GM10847 (cell line): ENCODE results near the gene VPS13D.

Source experiments
- POLR2A ChIP-seq: IDR thresholded peaks from 2 replicates; pipeline ENCODE4 v1.6.1; 2011; ENCODE audit not compliant: insufficient read length; ENCODE audit errors: extremely low read depth

Gene VPS13D

DNA sequence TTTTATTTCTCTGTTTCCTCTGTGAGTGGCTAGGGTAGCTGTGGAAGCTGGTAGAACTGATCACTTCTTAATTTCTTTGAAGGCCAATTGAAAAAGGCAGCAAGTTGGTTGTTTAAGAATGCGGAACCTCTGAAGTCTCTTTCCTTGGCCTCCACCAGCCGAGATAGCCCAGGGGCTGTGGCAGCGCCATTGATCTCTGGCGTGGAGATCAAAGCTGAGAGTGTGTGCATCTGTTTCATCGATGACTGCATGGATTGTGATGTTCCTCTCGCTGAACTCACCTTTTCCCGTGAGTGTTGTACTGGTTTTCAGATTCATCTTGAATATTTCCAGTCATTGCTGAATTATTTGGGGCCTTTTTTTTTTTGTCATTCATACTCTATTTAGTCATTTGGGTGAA, 97.7 kb downstream of the VPS13D start:
- no peak for TF ChIP-seq POLR2A

DNA sequence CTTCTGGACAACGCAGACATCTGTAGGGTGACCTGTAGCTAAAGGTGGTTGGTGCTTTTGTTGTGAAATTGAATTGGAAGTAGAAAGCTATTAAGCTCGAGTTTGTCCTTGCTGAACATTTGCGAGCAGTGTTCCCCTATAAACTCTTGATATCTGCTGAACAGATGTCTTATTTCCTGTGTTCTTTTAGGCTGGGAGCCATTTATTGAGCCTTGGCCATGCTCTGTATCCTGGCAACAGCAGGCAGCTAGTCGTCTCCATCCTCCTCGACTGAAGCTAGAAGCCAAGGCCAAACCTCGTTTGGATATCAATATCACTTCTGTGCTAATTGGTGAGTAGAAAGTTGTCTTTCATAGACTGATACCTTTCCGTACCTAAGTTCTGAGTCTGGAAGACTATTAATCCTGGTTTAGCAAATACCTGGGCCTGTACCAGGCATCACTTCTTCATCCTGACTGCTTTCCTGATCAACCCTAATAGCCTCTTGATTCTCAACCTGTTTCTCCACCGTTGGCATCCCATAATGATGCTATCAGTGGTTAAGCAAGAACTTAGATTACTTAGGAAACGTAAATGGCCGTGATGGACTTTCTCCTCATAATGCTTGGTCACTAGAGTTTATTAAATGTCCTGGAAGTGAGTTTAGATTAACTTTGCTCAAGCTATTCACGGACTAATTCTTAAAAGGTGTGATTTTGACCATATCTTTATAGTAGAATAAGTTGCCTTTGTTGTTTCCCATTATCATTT, 103.4 kb downstream of the VPS13D start:
- no peak for TF ChIP-seq POLR2A

DNA sequence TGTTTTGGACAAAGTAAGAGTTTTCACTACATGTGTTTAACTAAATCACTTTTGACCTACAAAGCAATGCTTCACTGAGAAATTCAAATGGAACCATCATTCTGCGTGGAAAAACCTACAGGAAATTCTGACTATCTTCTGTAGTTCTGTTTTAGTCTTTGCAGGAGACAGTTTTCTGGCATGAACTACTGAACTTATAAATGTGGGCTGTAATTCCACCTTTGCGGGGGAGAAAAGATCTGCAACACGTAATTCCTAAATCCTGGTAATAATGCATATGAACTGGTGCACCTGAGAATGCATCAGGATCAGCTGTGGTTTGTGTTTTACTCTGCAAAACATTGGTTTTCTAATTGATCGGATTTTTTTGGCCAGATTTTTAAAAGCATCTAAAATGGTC, 106.0 kb downstream of the VPS13D start:
- TF ChIP-seq POLR2A = no peak

DNA sequence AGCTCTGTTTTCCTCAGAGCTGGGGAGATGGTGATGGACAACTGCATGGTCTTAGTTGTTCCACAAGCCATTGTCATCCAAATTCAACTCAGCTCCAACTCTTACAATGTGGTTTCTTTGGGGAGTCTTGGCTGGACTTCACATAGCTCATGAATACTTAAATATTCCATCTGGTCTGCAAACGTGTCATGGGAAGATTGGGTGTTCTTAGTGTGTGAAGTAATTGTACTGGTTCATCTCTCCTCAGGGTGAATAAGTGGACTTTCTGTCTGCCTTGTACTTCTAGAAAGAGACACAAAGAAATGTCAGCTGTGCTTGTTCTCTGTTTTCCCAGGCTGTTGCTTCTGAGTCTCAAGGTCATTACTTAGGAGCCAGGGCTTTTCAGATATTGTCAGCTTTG, 106.6 kb downstream of the VPS13D start:
- TF ChIP-seq POLR2A = no peak

DNA sequence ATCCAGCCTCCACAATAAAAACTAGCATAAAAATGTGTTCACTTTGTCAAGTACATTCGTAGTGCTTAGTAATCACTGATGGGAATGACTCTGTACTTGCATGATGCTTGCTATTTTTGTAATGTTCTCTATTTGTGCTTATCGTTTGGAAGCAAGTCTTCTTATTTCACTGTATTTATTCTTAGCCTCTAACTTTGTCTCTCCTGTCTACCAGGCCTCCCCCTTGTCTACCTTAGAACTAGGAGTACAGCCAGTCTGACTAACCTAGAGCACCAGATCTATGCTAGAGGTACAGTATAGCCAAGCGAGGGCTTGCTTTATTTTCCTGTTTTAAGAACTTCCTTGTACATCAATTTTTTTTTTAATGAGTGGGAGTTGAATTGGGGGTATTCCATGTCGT, 108.2 kb downstream of the VPS13D start:
- TF ChIP-seq POLR2A = no peak

DNA sequence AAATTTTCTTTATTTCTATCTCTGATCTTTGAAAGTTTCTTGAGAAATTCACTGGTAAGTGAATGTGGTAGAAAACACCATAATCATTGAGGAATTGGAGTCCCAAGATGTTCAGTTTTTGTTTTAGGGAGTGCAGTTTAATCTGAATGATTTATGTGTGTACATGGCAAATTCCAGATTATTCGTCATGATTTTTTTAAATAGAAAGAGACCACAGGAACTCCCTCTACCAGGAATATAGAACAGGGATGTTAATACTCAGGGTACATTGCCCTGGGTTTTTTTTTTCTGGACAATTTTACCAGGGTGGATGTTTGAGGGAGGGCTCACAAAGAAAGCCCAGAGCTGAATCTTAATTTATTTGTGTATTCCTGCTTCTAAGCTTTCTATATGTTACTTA, 109.0 kb downstream of the VPS13D start:
- no peak for TF ChIP-seq POLR2A

DNA sequence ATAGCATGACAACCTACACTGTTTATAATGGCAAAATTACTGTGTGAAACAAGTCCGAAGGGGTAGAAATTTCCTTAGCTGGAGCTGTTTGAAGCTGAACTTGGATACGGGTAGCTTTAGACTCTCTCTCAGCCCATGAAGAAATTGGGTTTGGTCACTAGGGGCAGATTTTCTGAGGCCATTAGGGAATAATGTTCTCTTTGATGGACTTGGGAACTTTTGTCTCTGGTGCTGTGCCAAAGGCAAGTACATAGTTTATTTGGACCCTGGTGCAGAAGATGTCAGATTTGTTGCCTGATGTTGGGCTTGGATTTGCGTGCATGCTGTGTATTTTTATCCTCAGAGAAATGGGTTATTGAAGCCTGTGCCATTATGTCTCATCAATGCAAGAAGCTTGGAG, 109.6 kb downstream of the VPS13D start:
- TF ChIP-seq POLR2A = no peak

DNA sequence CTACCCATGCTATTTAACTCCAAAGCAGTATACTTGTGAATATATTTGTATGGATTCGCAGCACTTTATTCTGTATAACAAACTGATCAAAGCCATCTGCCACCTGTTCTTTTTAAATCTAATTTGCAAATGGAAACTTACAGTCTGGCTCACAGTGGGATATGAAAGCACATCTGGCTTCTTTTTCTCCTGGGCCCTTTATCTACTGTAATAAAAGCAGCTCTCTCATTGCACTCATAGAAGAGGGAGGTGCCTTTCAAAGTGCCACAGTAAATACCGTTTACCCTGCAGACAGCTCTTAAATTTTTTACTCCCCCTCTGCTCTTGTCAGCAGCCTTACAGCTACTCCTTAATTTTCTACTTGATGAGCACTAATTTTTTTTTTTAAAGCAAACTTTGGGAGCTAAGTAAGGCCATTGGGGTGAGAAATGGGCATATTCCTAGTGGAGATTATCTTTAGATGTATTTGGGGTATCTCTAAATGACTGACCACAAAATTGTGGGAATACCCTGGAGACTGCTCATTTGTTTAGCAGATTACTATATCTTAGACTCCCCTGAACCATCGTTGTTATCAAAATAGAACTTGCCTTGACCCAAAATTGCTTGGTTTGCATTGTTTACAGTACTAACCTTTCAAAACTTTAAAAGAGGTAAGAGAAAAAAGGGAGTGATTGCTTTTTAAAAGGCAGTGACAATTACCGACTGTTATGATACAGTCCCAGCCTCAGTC, 110.1 kb downstream of the VPS13D start:
- no peak for TF ChIP-seq POLR2A

DNA sequence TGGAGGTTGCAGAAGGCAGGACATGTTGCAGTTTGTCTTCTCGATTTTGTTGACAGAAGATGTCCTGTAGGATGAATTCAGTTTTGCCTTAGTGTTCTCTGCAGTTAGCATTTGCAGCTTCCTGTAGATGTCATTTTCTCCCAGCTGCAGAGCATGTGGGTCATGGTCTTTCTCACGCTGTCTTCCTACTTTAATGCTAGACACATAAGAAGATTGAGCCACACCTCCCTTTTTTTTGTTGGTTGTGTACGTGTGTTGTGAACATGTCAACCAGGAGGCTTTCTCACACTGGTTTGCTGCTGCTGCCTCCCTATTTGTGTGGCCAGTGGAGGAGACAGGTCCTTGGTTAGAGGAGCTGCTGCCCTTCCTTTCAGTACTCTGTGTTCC, 110.7 kb downstream of the VPS13D start:
- no peak for TF ChIP-seq POLR2A

DNA sequence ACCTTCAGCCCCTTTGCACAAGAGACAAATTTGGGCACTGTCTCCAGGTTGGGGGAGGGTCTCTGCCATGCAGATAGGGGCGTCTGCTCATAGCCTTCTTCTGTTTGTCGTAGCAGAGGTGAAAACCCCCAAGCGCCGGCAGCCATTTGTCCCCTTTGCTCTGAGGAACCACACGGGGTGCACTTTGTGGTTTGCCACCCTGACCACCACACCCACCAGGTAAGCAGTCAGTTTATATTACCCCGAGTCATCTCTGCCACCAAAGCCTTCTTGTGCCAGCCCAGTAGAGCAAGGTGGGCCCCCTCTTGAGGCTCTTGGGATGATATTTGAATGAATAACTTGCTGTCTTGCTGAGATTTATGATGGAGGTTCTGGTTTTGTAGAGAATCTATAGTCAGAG, 111.8 kb downstream of the VPS13D start:
- no peak for TF ChIP-seq POLR2A

DNA sequence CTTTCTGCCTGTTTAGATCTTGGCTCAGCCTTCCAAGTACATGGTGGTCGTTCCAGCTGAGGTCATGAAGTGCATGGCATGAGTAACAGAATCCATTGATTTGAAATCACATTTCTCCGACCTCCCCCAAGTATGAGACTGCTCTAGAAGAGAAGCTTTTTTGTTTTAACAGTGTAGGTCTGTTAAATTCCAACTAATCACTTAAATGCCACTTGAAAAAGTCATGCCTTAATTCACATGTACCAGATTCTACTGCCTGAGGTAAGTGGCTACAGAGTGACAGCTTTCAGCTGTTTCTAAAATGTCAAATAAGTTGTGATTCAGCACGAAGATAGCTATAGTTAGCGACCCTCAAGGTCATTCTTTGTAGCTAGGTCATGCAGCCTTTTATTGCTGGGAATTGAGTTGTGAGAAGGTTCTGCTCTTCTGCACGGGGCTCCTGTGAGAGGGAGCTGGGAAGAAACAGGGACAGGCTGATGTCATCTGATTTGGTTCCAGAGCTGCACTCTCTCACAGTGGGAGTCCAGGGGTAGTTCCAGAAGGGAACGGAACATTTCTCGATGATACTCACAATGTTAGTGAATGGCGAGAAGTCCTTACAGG, 112.7 kb downstream of the VPS13D start:
- TF ChIP-seq POLR2A = no peak

DNA sequence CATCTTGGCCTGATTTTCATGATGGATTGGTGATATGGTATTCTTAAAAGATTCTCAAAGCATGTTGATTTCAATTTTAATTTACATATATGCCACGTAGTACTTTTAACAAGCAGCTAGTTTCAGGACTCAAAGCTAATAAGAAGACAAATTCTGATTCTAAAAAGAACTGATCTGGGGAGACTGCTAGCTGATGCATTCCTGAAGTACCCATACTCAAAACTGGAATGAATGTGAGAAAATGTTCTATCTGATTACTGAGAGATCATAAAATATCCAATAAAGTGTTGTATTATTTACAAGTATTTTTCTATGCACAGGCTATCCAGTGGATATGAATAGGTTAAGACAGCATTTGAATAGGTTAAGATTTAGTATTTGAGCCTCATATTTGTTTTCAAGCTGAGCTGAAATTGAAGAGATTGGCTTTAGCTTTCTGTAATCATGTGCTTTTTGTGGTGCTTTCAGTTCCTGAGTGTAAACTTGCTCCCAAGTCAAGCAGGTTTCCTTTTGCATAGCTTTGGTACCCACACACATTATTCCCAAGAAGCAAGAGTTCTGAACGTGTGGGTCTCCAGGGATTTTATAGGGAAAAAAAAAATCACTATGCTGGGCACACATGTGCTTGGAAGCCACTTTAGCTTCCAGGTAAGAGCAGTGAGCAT, 114.1 kb downstream of the VPS13D start:
- TF ChIP-seq POLR2A = no peak

DNA sequence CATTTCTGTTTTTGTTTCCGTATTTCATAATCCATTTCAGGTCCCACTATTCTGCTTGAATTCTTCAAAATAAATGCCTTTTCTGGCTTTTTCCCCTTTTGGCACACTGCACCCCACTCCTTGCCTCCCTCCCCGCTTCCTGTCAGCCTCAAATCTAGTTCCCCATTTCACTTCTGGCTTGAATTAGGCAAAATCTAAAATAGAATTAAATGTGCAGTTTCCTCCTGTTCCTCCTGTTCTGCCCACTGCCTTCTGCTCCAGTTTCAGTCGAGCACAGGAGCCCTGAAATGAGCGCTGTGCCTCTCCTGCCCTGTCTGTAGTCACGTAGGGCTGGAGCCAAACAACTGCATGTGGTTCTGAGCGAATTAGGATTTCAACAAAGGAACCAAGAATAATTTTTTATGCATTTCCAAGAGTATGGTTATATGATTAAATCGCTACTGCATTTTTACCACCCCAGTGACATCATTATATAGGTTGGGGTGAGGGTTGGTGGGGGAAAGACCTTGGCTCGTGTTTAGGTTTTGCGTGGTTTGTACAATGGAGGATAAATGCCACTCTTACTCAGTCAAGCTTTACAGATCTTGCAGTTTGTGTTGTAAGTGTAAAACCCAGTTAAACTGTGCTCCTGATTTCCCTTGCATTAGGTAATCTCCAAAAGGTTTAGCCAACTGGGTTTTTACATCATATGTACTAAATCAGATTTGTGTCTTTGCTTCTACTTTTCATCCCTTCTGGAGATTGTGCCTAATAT, 114.9 kb downstream of the VPS13D start:
- TF ChIP-seq POLR2A = no peak

DNA sequence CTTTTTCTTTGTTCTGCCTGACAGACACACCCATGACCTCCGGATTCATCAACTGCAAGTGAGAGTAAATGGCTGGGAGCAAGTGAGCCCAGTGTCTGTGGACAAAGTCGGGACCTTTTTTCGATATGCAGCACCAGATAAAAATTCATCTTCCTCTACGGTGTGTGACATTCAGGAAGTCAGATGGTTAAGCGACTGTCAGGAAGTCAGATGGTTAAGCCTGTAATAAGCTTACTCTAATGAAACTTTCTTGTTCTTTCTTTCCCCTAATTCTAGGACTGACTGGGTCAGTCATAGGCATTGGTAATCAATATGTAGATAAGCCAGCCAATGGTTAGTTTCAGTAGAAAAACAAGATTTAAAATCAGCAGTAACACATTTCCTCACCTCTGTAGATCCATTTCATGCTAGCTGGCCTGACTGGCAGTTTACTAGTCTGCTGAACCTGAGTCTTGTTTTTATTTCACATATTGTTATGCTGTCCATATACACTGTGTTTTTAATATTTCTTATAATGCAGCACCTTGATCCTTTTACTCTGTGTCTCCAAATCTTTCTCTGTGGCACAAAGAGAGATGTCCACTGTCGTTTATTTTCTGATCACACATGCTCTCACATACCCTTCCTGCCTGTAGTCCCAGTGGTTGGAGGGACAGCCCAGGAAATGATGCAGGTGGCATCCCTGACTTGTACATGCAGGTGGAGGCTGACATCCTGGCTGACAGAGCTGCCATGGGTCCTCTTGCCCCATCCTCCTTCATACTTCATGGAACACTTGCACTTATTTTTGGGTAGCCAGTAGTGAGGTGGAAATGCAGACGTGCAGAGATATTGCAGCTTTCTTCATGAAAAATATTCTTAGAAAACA, 115.8 kb downstream of the VPS13D start:
- TF ChIP-seq POLR2A = no peak
